PC-9 (cell line): ENCODE results near the gene KCNK10. TPM values are rescaled to one million over a fixed set of nuclear protein-coding genes. Genes with fewer than 3 reads are reported as not detected.
"Not testable (repeated sequence)": the region's sequence is repeated elsewhere in the genome, so short reads cannot be mapped to it uniquely, and the experiment has no call there.

Experiments
- BruUV-seq: library from RNA; stranded (reverse); fragments of 400-500 nt; replicated peaks from 2 replicates; lab custom pipeline; 2021; lab: Mats Ljungman, UMichigan
- CTCF ChIA-PET: fragments of 300-600 bp; sonication (Branson Sonifier 250); formaldehyde crosslinking; loops from one replicate; lab custom pipeline; 2022; ENCODE audit warnings: antibody characterized with exemption; lab: Charles Lee
- POLR2A ChIA-PET: fragments of 300-600 bp; sonication (Branson Sonifier 250); formaldehyde crosslinking; loops from one replicate; lab custom pipeline; 2022; ENCODE audit warnings: antibody characterized with exemption; ENCODE audit not compliant: unreplicated experiment; lab: Charles Lee
- DNase-seq, 2 experiments: peaks; one replicate each; pipeline versions ENCODE4 v3.0.0 to v3.0.0-alpha.2; 2015 to 2022; ENCODE audit warnings: mixed read lengths in 1 of 2
- H2AFZ ChIP-seq: fragments of 200-600 bp; sonication (generic); 2 replicates; pipeline ENCODE4 v1.8.1; 2017; ENCODE audit warnings: antibody characterized with exemption
- H3F3A ChIP-seq: fragments of 200-600 bp; sonication (generic); 2 replicates; pipeline ENCODE4 v1.8.1; 2017; ENCODE audit warnings: antibody characterized with exemption, mild to moderate bottlenecking, low read depth; ENCODE audit not compliant: insufficient read depth
- H3K27ac ChIP-seq: fragments of 200-600 bp; sonication (generic); 2 replicates; pipeline ENCODE4 v1.6.1; 2016; ENCODE audit warnings: mixed run types
- H3K27me3 ChIP-seq: fragments of 200-600 bp; sonication (generic); 2 replicates; pipeline ENCODE4 v1.6.1; 2016; ENCODE audit warnings: low read depth, mixed run types; ENCODE audit not compliant: insufficient read depth
- H3K36me3 ChIP-seq: fragments of 200-600 bp; sonication (generic); 2 replicates; pipeline ENCODE4 v1.6.1; 2016; ENCODE audit warnings: low read depth, mixed run types
- H3K4me1 ChIP-seq: fragments of 200-600 bp; sonication (generic); replicated peaks from 2 replicates; pipeline ENCODE4 v1.6.1; 2016; ENCODE audit warnings: mixed run types; ENCODE audit not compliant: insufficient read depth
- H3K4me2 ChIP-seq: fragments of 200-600 bp; sonication (generic); 2 replicates; pipeline ENCODE4 v1.6.1; 2017; ENCODE audit warnings: mixed run types
- H3K4me3 ChIP-seq: fragments of 200-600 bp; sonication (generic); 2 replicates; pipeline ENCODE4 v1.6.1; 2016; ENCODE audit warnings: mixed run types
- H3K79me2 ChIP-seq: fragments of 200-600 bp; sonication (generic); 2 replicates; pipeline ENCODE4 v1.6.1; 2017; ENCODE audit warnings: low read depth, mixed run types
- H3K9me2 ChIP-seq: fragments of 200-600 bp; sonication (generic); 2 replicates; pipeline ENCODE4 v1.8.1; 2017; ENCODE audit warnings: mild to moderate bottlenecking; ENCODE audit not compliant: insufficient read depth
- H3K9me3 ChIP-seq: fragments of 200-600 bp; sonication (generic); 2 replicates; pipeline ENCODE4 v1.8.1; 2016; ENCODE audit warnings: low read depth; ENCODE audit not compliant: insufficient read depth
- H4K20me1 ChIP-seq: fragments of 200-600 bp; sonication (generic); 2 replicates; pipeline ENCODE4 v1.8.1; 2017; ENCODE audit not compliant: insufficient read depth
- EZH2 ChIP-seq: fragments of 200-600 bp; sonication (generic); IDR thresholded peaks from 2 replicates; pipeline ENCODE4 v1.8.0; 2017; ENCODE audit warnings: antibody characterized with exemption, low read depth
- intact Hi-C: fragments of 100-400 bp; cut with micrococcal nuclease; formaldehyde crosslinking; loops from one replicate; pipeline ENCODE4 v1.10.0; 2022; ENCODE audit not compliant: unreplicated experiment
- total RNA-seq: library from RNA; stranded (reverse); gene quantifications from 2 replicates; pipeline ENCODE4 v1.2.3, GENCODE V29; 2021
- TF ChIP-seq, protein P1 (sequence below): fragments of 200-600 bp; sonication (generic); conservative IDR thresholded peaks from 2 replicates; pipeline ENCODE4 v1.6.1; 2017; ENCODE audit warnings: mixed run types, antibody characterized with exemption, mild to moderate bottlenecking, moderate library complexity

KCNK10 gene
- total RNA-seq, 1 experiment from 2014 or later = not detected

DNA sequence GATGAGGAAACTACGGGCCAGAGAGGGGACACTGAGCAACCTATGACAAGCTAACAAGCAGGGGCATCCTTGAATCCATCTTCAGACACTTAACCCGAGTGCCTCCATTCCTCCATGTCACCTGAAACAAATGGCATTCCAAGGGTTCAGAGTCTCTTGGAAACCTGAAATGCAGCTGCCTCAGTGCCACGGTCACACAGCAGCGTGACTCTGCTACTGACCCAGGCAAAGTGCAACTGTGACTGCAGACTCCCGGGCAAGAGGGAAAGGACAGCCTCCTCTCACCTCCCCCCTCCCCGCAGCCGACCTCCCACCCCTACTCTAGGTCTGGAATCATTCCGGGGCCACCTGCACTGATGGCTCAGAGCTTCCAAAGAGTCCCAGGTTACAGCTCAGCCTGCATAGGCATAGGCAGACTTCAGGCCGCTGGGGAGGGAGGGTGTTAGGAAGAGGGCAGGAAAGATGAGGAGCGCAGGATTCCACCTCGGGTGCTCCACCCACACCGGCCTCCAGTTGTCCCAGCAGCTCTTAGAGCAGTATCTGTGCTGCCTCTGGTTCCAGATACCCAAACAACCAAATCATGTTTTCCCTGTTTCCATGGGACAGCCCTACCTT is 53.2 kb downstream of the KCNK10 start:
- Histone ChIP-seq H4K20me1 (no peaks in the 10 kb centered on the region), H3K9me3 (no peaks in the 10 kb centered on the region), H3K4me3 (no peak overlapping the region), H3F3A (no peaks in the 10 kb centered on the region), H3K36me3 (no peaks in the 10 kb centered on the region), H3K9me2 (no peaks in the 10 kb centered on the region), H3K27ac (no peak overlapping the region), H2AFZ (no peak overlapping the region), H3K4me1 (no peaks in the 10 kb centered on the region), H3K79me2 (no peaks in the 10 kb centered on the region), H3K4me2 (no peak overlapping the region), H3K27me3 (peaks cover 66% of the 10 kb centered on the region; the same call in 1 of the 2 replicates)
- TF ChIP-seq, protein P1, sequence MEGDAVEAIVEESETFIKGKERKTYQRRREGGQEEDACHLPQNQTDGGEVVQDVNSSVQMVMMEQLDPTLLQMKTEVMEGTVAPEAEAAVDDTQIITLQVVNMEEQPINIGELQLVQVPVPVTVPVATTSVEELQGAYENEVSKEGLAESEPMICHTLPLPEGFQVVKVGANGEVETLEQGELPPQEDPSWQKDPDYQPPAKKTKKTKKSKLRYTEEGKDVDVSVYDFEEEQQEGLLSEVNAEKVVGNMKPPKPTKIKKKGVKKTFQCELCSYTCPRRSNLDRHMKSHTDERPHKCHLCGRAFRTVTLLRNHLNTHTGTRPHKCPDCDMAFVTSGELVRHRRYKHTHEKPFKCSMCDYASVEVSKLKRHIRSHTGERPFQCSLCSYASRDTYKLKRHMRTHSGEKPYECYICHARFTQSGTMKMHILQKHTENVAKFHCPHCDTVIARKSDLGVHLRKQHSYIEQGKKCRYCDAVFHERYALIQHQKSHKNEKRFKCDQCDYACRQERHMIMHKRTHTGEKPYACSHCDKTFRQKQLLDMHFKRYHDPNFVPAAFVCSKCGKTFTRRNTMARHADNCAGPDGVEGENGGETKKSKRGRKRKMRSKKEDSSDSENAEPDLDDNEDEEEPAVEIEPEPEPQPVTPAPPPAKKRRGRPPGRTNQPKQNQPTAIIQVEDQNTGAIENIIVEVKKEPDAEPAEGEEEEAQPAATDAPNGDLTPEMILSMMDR = no peak
- no peak for TF ChIP-seq EZH2
- ChIA-PET CTCF (no interaction called here), POLR2A (no interaction called here)
- DNase-seq = no peak
- intact Hi-C loops = no loop called here
- BruUV-seq = no TSS peak

DNA sequence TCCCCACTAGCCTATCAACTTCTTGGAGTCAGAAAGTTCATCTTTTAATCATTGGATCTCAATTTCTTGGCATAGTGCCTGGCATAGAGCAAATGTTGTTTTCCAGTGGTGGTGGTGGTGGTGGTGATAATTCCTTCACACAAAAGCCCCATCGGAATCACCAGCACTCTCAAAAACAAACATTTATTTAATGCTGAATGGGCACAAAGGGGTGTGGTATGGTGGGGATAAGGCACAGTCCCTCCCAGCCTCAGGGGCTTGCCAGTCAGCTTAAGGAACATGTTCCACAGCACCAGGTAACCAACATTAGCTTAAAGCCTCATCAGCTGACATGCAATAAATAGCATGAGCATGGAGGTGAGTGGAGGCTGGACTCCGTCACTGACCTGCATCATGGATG is 56.6 kb downstream of the KCNK10 start:
- no TSS peak for BruUV-seq
- Histone ChIP-seq H2AFZ (no peak overlapping the region), H3F3A (no peaks in the 10 kb centered on the region), H3K9me2 (no peaks in the 10 kb centered on the region), H3K36me3 (no peaks in the 10 kb centered on the region), H4K20me1 (no peaks in the 10 kb centered on the region), H3K4me2 (no peak overlapping the region), H3K27me3 (peaks cover 68% of the 10 kb centered on the region), H3K4me1 (no peaks in the 10 kb centered on the region), H3K9me3 (no peaks in the 10 kb centered on the region), H3K79me2 (no peaks in the 10 kb centered on the region), H3K27ac (no peak overlapping the region), H3K4me3 (no peak overlapping the region)
- DNase-seq = no peak
- ChIA-PET CTCF (no interaction called here), POLR2A (no interaction called here)
- TF ChIP-seq EZH2 = no peak
- TF ChIP-seq, protein P1 = no peak
- intact Hi-C loops = no loop called here

DNA sequence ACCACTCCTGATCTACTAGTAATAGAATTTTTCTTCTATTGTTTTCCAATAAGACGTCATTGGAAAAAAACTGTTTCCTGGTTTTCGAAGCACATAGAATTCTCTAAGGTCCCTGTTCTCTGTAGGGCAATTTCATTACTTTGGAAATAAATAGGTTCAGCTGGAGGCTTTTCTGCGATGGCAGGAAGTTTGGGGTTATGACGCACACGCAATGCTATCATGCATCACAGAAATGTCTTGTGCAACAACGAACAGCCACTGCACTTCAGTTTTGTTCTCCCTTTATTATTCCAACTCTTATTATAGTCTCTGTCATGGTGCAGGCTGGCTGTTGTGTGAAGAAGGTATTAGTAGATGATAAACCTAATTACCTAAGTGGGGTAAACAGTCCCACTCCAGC is 59.0 kb downstream of the KCNK10 start:
- no peak for TF ChIP-seq EZH2
- TF ChIP-seq, protein P1 = no peak
- DNase-seq = no peak
- Histone ChIP-seq H3K9me2 (no peaks in the 10 kb centered on the region), H3K79me2 (no peaks in the 10 kb centered on the region), H3K36me3 (no peaks in the 10 kb centered on the region), H3K27ac (no peak overlapping the region), H2AFZ (no peak overlapping the region), H3F3A (no peaks in the 10 kb centered on the region), H4K20me1 (no peaks in the 10 kb centered on the region), H3K4me2 (no peak overlapping the region), H3K4me1 (no peaks in the 10 kb centered on the region), H3K27me3 (peaks cover 49% of the 10 kb centered on the region), H3K9me3 (no peaks in the 10 kb centered on the region), H3K4me3 (no peak overlapping the region)
- no TSS peak for BruUV-seq
- intact Hi-C loops = no loop called here
- POLR2A ChIA-PET = interaction anchor here (0.7 kb wide), 1 partner anchor 144 kb away, joined by 3 read pairs; no protein-coding TSS in a partner anchor
- CTCF ChIA-PET = no interaction called here

DNA sequence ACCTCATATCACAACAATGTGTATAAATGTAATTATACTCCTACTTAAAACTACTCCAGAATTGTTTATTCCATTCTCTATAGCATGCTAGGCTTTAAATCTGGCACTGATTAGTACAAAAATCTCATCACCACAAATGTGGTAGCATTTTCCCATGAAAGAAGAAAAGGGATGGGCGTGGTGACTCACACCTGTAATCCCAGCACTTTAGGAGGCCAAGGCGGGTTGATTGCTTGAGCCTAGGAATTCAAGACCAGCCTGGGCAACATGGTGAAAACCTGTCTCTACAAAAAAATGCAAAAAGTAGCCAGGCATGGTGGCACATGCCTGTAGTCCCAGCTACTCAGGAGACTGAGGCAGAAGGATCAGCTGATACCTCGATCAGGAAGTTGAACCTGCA is 61.8 kb downstream of the KCNK10 start:
- H4K20me1 ChIP-seq, DNase-seq, H3F3A ChIP-seq, H2AFZ ChIP-seq, CTCF ChIA-PET, H3K9me2 ChIP-seq, POLR2A ChIA-PET, intact Hi-C loops, H3K4me2 ChIP-seq, H3K4me1 ChIP-seq, H3K4me3 ChIP-seq, H3K36me3 ChIP-seq, H3K79me2 ChIP-seq, H3K9me3 ChIP-seq, H3K27ac ChIP-seq, BruUV-seq: not testable (repeated sequence)
- peaks cover 33% of the 10 kb centered on the region for H3K27me3 ChIP-seq
